ENCODE results near the gene RAD1.
A peak's percentile ranks its signal among the peaks of the same experiment; 100 is the strongest.

The RAD1 gene

DNA sequence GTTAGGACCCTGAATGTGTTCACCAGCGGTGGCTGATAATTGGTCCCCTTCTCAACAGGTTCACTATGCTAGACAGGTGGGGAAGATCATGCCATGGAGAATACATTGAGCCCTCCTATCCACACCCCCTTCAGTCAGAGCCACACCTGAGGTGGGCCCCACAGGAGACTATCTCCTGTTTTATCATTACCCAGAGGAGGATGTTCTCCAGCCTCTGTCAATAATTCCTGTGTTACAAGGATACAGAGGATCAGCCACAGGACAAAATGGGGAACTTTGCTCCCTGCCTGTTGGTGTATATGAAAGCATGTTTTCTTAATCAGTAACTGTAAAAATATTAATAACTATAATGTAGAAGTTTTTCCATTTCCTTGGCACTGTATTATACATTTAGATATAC, 25.9 kb downstream of the RAD1 start:
- H3K4me1 ChIP-seq (ENCODE audit: control insufficient read depth, insufficient read depth, low read length): no peaks in the 10 kb centered on the region
- H3K9me3 ChIP-seq (ENCODE audit: control insufficient read depth, insufficient read depth, low read depth, low read length): no peaks in the 10 kb centered on the region
- ChIA-PET CTCF (no interaction called here), POLR2A (no interaction called here)
- H3K4me3 ChIP-seq (ENCODE audit: low read depth, low read length): no peak overlapping the region
- H3K27ac ChIP-seq (ENCODE audit: extremely low read depth, low read depth, low read length): no peak overlapping the region
- no peak for TF ChIP-seq ZSCAN16 (tag by site-specific recombination; IDR thresholded peaks at IDR 0.05)
- peak; percentile 28; the same call in 1 of the 2 replicates for TF ChIP-seq ZNF692 (tag by site-specific recombination; IDR thresholded peaks at IDR 0.05)
- 0 out of 2 replicates have a peak, but pooled peaks have one; percentile 25 for TF ChIP-seq ZFP69B (tag by site-specific recombination; IDR thresholded peaks at IDR 0.05)
- TF ChIP-seq, protein P1, sequence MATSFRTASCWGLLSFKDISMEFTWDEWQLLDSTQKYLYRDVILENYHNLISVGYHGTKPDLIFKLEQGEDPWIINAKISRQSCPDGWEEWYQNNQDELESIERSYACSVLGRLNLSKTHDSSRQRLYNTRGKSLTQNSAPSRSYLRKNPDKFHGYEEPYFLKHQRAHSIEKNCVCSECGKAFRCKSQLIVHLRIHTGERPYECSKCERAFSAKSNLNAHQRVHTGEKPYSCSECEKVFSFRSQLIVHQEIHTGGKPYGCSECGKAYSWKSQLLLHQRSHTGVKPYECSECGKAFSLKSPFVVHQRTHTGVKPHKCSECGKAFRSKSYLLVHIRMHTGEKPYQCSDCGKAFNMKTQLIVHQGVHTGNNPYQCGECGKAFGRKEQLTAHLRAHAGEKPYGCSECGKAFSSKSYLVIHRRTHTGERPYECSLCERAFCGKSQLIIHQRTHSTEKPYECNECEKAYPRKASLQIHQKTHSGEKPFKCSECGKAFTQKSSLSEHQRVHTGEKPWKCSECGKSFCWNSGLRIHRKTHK (tag by site-specific recombination; IDR thresholded peaks at IDR 0.05): no peak
- TF ChIP-seq SETDB1 (IDR thresholded peaks at IDR 0.05; ENCODE audit: insufficient read length, low read length): no peak
- TF ChIP-seq ZNF24 (tag by site-specific recombination; IDR thresholded peaks at IDR 0.05): no peak
- no peak for TF ChIP-seq ZNF704 (tag by site-specific recombination; IDR thresholded peaks at IDR 0.05)
- no peak for TF ChIP-seq GLI2 (tag by site-specific recombination; IDR thresholded peaks at IDR 0.05; ENCODE audit: borderline replicate concordance, low read depth)
- no peak for TF ChIP-seq PRDM1 (tag by site-specific recombination; IDR thresholded peaks at IDR 0.05)
- no peak for TF ChIP-seq ZNF280D (tag by site-specific recombination; IDR thresholded peaks at IDR 0.05)
- TF ChIP-seq ZNF157 (tag by site-specific recombination; IDR thresholded peaks at IDR 0.05): no peak
- no peaks in the 10 kb centered on the region for H3K36me3 ChIP-seq (ENCODE audit: control insufficient read depth in 2 of 2, insufficient read depth in 1 of 2, low read length in 2 of 2)

DNA sequence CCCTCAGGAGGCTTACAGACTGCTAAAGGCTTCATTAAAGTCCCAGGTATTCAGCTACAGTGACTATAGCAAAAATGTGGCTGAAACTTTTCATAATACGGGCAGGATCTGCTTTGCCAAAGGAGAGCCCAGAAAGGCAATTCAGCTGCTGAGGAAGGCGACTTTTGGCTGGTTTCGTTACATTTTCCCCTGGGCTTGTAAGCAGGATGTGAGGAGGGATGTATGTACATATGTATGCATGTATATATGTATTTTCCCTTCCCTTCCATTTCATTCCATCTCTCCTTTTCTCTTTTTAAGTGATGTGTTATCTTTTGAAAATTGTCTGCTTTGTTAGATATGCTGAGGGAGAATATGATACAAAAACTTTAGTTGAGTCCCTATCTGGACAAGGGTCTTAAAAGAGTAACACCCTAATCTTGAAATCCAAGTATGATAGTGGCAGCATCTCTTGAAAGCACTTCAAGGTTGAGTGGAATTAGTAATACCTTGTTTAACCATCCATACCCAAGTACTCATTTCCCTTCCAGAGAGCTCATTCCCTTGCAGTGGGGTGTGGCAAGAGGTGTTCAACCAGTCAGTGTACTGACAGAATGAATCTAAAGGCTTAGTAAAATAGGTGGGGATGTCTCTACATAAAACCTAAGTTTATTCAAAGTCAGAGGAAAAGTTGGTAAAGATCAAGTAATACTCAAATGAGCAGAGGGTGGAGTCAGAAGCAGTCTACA, 28.7 kb downstream of the RAD1 start:
- Histone ChIP-seq H3K27ac (ENCODE audit: extremely low read depth, low read depth, low read length) (no peak overlapping the region), H3K4me1 (ENCODE audit: control insufficient read depth, insufficient read depth, low read length) (no peaks in the 10 kb centered on the region), H3K36me3 (ENCODE audit: control insufficient read depth in 2 of 2, insufficient read depth in 1 of 2, low read length in 2 of 2) (no peaks in the 10 kb centered on the region), H3K4me3 (ENCODE audit: low read depth, low read length) (no peak overlapping the region), H3K9me3 (ENCODE audit: control insufficient read depth, insufficient read depth, low read depth, low read length) (no peaks in the 10 kb centered on the region)
- ChIA-PET CTCF (interaction anchor here (0.5 to 1.5 kb wide), 4 partner anchors 10 to 412 kb away, joined by 4 to 6 read pairs (median 4); no protein-coding TSS in a partner anchor), POLR2A (interaction anchor here (0.6 to 1.5 kb wide), 3 partner anchors 10 to 53 kb away, joined by 3 read pairs; no protein-coding TSS in a partner anchor)
- TF ChIP-seq, protein P2, sequence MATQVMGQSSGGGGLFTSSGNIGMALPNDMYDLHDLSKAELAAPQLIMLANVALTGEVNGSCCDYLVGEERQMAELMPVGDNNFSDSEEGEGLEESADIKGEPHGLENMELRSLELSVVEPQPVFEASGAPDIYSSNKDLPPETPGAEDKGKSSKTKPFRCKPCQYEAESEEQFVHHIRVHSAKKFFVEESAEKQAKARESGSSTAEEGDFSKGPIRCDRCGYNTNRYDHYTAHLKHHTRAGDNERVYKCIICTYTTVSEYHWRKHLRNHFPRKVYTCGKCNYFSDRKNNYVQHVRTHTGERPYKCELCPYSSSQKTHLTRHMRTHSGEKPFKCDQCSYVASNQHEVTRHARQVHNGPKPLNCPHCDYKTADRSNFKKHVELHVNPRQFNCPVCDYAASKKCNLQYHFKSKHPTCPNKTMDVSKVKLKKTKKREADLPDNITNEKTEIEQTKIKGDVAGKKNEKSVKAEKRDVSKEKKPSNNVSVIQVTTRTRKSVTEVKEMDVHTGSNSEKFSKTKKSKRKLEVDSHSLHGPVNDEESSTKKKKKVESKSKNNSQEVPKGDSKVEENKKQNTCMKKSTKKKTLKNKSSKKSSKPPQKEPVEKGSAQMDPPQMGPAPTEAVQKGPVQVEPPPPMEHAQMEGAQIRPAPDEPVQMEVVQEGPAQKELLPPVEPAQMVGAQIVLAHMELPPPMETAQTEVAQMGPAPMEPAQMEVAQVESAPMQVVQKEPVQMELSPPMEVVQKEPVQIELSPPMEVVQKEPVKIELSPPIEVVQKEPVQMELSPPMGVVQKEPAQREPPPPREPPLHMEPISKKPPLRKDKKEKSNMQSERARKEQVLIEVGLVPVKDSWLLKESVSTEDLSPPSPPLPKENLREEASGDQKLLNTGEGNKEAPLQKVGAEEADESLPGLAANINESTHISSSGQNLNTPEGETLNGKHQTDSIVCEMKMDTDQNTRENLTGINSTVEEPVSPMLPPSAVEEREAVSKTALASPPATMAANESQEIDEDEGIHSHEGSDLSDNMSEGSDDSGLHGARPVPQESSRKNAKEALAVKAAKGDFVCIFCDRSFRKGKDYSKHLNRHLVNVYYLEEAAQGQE (tag by site-specific recombination; IDR thresholded peaks at IDR 0.05): no peak
- TF ChIP-seq ZNF391 (tag by site-specific recombination; IDR thresholded peaks at IDR 0.05; ENCODE audit: borderline replicate concordance, low read depth): no peak
- TF ChIP-seq ZNF623 (tag by site-specific recombination; IDR thresholded peaks at IDR 0.05): no peak
- no peak for TF ChIP-seq ZNF704 (tag by site-specific recombination; IDR thresholded peaks at IDR 0.05)
- TF ChIP-seq GLIS2 (tag by site-specific recombination; IDR thresholded peaks at IDR 0.05): no peak
